GM21367 (cell line): ENCODE results near the gene ORC6.

Experiments used
- ATAC-seq: cut with Tn5 transposase; IDR thresholded peaks from one replicate; pipeline ENCODE4 v1.9.1; 2021; ENCODE audit not compliant: unreplicated experiment

The ORC6 gene

DNA sequence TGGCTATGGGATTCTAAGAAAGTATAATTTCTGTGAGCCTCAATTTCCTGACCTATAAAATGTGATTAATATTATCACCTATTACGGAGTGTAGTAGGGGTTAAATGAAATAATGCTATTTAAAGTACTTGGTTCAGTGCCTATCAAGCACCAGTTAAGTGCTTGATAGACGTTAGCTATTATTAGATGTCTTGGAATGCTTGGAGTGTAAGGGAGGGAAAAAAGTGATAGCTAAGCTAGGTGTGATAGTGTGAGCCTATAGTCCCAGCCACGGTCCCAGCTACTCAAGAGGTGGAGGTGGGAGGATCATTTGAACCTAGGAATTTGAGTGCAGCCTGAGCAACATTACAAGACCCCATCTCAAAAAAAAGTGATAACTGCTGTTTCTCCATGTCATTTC lies 7.5 kb downstream of the ORC6 start:
- ATAC-seq: no peak

DNA sequence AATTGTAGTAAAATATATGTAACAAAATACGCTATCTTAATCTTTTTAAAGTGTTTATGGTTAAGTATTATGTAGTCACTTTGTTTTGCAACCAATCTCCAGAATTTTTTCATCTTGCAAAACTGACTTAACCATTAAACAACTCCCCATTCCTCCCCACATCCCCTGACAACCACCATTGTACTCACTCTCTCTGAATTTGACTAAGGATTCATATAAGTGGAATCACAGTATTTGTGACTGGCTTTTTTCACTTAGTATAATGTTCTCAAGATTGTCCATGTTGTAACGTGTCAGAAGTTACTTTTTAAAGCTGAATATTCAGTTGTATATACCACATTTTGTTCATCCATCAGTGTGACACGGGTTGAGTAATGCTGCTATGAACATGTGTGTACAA lies 10.6 kb downstream of the ORC6 start:
- ATAC-seq: no peak

DNA sequence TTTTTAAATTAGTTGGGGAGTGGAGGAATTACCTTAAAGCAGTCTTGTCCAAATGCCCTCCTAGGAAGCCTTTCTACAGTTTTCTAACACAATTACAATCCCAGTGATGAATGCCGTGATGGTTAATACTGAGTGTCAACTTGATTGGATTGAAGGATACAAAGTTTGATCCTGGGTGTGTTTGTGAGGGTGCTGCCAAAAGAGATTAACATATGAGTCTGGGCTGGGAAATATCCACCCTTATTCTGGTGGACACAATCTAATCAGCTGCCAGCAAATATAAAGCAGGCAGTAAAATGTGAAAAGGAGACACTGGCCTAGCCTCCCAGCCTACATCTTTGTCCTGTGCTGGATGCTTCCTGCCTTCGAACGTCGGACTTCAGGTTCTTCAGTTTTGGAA lies 12.2 kb downstream of the ORC6 start:
- ATAC-seq: no peak

DNA sequence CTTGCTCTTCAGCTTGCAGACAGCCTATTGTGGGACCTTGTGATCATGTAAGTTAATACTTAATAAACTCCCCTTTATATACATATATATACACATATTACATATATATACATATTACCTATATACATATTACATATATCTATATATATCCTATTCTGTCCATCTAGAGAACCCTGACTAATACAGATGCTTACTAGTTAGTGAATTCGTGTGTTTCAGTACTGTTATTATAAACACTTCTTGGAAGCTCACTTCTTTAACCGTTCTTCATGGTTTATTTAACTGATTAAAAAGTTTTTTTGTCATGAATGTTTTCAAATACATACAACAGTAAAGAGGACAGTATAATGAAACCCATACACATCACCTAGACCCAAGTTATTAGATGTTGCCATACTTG lies 12.6 kb downstream of the ORC6 start:
- ATAC-seq: no peak

DNA sequence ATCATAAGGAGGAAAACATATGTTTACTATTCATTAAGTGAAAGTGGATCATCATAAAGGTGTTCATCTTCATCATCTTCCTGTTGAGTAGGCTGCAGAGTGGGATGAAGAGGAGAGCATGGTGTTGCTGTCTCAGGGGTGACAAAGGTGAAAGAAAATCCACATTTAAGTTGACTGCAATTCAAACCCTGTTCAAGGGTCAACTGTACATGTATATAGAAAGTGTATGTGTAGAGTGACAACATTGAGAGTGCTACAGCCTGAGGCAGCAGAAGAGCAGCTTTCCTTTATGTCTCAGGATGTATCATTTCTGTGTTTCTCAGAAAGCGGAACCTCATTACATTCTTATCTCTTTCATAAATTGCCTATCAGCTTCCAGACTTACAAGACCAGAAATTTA lies 17.2 kb downstream of the ORC6 start:
- no peak for ATAC-seq

DNA sequence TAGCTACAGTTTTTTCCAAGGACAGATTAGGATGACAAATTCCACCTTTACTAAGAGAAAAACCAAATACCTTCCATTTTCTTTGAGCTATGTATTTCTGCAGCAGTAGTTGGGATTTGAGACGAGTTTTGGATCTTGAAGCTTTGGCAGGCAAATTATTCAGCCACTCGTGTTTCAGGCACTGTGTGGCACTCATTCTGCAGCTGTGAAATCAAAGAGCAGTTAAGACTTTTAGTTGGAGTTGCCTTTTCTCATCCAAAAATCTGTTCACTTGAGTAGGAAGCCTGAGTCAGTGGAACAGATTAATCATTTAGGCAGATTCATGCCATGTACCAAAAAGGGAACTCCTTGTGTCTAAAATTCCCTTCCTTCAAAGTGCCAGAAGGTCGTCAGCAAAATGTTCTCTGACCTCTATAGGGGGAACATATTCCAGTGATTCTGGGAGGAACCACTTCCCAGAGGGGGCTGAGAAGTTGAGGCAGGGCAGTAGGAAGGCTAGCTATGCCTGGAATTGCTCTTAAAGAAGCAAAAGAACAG lies 20.1 kb downstream of the ORC6 start:
- no peak for ATAC-seq

DNA sequence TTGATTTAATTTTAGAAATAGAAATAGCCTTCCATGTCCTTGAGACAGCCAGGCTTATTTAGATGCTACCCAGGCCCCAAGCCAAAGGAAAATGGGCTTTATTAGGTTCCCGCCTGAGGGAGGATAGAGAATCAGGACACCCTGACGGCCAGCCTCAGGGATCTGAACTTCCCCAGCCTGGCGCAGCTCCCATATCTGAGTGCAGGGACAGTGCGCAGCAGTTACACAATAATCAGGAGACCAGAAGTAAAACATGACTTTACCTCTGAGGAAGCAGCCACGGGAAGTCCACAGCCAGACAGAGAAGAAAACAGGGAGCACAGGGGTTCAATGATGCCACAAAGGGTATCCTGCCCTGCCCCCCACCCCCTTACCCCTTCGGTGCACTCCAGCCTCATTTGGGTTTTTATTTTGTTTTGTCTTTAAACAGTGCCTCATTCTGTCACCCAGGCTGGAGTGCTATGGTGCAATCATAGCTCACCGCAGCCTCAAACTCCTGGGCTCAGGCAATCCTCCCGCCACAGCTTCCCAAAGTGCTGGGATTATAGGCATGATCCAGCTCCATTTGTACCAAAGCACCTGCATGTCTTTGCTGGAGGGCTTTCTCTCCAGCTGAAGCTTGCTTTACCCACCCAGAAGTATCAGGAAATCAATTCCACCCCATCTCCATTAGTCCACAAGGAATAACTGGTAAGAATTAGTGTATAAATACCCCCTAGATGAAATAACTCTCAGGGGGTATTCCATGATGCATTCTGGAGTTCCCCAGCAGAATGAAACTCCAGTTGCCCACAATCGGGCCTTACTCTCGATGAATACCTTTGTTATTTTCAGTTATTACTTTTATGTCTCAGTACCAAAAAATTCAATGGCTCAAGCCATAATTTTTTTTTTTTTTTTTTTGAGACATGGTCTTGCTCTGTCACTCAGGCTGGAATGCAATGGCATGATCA lies 21.9 kb downstream of the ORC6 start:
- no peak for ATAC-seq

DNA sequence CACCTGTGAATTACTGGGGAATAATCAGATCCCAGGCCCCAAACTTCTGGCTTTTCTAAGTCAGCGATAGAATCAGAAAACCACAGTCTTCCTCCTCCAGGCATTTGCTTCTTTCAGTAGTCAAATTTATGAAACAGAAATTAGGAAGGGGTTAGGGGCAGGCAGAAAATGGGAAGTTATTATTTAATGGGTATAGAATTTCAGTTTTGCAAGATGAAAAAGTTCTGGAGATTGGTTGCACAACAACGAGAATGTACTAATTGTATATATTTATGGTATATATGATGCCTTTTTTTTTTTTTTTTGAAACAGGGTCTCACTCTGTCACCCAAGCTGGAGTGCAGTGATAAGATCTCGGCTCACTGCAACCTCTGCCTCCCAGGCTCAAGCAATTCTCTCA lies 23.5 kb downstream of the ORC6 start:
- ATAC-seq: no peak

DNA sequence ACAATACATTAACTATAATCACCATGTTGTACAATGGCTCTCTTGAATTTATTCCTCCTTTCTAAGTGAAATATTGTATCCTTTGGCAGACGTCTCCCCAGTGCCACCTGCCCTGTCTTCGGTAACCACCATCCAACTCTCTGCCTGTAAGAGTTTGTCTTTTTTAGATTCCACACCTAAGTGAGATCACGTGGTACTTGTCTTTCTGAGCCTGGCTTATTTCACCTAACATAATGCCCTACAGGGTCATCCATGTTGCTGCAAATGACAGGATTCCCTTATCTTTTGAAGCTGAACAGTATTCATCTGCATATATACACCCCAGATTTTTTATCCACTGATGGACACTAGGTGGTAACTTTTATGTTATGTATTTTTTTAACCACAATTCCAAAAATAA lies 24.2 kb downstream of the ORC6 start:
- ATAC-seq: no peak

DNA sequence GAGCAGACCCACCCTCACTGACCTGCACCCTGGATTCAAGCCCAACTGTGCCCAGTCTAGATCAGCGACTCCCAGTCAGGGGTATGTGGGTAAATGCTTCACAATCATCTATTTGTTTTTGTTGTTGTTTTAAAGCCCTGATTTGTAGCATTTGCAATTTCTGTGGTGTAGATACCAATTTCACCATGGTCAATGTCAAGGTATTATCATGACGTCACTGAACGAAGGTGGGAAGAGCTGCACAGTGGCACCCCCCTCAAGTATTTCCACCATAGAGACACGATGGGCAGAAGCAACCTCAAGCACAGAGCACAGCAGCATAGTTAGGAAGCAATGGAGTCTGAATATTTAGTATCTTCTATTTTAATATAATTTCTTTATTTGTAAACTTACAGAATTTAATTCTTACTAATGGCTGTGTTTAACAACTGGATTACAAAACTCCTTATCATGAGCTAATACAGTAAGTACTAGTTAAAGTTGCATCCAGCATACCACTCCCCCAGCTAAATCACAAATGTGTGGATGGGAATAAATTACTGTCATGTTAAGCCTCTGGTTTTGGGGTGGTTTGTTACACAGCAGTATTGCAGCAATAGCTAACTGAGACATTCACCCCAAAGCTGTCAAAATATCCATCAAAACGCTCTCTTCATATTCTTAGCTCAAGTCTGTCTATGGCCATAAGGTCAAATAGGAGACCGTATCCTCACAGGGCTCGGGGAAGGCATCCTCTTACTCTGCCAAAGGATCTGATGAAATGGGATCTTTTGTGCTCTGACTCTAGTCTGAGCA lies 25.5 kb downstream of the ORC6 start:
- ATAC-seq: no peak

DNA sequence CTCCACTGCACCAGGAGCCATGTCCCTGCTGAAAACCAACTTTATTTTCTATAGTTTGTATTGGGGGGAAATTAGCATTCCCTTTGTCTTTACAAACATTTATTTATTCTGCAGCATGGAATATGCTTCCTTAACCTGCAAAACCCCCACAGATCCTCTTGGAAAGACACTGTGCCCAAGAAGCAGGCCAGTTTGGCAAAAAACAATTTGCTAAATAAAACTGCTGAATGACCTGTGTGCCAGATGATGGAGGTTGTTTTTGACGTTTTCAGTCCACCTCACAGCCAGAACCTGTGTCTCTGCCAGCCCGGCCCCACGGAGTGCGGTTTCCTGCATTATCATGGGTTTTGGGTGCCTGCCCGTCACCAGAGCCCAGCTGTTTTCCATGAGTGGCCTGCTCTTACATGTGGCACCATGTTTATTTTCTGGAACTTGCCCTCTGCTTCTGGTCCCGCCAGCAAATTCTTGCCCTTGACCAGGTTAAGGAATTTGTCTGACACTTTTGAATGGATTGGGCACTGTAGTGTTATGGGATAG lies 26.4 kb downstream of the ORC6 start:
- no peak for ATAC-seq

DNA sequence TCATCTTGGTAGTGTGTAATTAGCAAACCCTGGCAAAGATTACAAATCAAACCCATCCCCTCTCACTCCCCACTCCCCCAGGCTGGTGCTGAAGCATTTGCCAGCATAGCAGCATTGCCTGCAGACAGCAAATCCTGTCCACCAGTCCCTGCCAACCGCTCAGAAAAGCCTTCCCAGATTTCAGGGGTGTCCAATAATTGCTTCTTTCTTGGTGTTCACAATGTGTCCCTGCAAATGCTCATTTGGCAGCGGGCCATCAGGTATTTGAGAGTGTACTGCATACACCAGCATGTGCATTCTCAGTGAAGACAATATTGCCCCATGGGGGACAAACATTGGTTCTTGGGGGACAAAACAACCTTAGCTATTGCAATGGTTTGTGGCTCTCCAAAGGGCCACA lies 28.2 kb downstream of the ORC6 start:
- no peak for ATAC-seq

DNA sequence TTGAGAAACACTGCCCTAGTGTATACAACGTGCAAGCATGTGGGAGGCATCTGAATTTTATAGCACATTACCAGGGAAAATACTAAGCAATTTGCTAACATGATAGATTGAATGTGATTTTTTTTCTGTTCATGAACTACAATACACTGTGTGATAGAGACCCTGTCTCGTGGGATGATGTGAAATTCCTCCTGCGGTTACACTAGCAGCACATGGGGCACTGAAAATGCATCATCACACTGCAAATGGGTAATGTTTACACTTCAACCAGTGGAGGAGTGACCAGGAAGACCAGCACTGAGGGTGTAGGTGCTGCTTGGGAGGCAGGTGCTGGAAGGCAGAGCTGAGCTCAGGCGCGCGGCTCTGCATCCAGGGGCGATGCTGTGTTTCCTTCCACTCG lies 28.8 kb downstream of the ORC6 start:
- no peak for ATAC-seq

DNA sequence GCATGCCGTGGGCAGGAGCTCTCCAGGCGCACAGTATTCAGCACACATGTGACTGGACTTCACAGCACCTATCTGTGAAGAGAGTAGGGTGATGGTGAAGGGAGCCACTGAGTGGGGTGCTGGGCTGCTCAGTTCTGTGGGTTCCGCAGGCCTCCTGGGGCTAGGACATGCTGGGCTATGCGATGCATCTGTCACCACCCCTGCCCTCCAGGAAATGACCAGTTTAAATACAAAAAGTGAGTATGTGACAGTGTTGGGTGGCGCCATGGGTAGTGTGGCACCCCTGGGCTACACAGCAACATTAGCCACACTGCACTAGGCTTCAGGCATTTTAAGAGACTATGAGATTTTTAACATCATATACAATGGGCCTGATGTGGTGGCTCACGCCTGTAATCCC lies 30.1 kb downstream of the ORC6 start:
- ATAC-seq: no peak

DNA sequence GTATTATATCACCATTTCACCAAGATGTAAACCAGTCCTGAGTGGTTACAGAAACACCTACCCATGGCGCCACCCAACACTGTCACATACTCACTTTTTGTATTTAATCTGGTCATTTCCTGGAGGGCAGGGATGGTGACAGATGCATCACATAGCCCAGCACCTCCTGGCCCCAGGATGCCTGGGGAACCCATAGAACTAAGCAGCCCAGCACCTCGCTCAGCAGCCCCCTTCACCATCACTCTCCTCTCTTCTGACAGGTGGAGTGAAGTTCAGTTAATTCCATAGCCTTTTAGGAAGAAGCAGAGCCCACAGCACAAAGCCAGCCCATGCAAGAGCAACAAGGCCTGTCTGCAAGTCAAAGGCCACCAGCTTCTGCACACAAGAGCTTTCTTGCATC lies 31.2 kb downstream of the ORC6 start:
- no peak for ATAC-seq

DNA sequence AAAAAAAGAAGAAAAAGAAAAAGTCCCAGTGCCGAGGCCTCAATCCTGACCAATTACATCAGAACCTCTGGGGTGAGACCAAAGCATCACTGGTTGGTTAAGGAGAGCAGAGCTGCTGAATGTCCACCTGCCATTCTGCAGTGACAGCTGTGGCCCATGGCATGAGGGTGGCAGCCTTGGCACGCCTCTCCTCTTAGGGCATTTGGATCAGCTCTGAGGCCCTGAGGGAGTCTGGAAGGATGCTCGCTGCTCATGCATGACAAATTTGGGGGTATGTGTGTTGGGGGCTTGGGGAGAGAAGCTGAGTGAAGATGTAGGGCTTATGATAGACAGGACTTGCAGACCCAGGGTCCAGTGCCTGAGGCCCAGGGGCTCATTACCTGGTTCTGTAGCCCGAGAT lies 32.4 kb downstream of the ORC6 start:
- no peak for ATAC-seq

DNA sequence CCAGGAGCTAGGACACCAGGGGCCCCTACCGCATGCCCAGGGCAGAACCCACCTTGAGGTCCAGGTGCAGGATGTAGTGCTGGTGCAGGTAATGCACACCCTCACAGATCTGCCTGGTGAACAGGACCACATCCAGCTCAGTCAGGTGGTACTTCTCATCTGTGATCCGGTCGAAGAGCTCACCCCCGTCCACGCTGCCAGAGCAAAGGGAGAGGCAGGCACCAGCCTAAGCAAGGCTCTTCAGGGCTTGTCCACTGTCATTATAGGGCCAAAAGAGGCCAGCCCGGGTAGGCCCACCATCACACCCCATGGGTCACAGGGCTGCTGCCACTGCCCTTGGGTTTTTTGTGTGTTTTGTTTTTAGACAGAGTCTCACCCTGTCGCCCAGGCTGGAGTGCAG lies 37.7 kb downstream of the ORC6 start:
- no peak for ATAC-seq

DNA sequence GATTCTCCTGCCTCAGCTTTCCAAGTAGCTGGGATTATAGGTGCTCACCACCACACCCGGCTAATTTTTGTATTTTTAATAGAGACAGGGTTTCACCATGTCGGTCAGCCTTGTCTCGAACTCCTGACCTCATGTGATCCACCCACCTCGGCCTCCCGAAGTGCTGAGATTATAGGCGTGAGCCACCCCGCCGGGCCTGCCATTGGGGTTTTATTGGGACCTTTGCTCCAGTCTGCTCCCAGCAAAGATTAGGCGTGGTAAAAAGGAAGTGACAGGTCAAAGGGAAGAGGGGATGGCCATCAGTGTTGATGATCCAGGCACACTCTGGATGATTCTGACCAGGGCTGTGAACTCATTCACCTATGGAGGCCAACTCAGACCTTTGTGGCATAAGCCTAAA lies 38.2 kb downstream of the ORC6 start:
- ATAC-seq: no peak

DNA sequence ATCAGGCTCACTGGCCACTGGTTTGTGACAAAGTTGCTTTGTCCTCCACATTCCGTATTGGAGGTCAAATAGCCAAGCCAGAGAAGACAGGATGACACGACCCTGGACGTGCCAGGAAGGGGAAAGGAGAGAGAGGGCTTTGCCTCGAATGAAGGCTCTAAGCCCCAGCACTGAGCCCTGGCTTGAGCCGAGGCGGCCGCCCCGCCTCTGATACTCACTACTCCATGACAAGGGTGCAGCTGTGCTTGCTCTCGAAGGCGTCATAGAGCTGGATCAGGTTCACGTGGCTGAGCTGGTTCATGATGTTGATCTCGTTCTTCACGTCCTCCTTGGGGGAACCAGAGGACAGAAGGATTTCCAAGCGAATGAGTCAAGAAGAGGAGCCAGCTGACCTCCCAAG lies 39.3 kb downstream of the ORC6 start:
- ATAC-seq: no peak

DNA sequence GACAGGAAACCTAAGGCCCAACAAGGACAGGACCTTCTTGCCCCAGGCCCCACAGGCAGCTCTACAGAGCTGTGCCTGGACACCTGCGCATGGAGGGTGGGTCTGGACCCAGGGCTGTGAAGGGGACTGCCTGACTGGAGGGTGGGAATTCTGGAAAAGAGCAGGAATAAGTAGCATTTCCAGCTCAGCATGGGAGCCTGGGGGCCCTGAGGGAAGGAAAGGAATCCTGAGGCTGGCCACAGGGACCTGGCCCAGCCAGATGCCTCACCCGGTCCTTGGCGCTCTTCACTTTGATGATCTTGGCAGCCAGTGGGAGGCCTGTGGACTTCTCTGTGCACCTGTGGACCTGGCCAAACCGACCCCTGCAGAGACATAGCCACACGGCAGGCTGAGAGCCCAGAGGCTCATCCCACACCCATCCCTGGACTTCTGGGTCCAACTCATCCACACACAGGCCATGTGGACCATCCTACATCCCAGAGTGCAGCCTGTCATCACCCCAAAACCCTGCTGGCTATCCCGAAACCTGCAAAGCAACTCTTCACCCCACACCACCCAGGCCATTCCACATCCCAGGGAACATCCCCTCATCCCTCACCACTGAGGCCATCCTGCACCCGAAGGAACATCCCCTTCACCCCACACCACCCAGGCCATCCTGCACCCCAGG lies 40.0 kb downstream of the ORC6 start:
- ATAC-seq: no peak

DNA sequence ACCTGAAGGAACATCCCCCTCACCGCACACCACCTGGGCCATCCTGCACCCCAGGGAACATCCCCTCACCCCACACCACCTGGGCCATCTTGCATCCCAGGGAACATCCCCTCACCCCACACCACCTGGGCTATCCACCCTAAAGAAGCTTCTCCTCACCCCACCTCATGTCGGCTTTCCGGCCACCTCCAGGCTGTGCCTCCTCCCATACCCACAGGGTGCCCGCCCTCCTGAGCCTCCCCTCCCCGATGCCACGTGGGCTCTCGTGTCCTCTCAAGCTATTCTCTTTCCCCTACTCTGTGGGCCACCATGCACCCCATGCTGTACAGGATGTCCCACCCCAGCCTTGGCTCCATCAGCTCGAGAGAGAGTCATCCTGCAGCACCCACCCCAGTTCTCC lies 40.7 kb downstream of the ORC6 start:
- no peak for ATAC-seq
